Measurements from ENCODE around the gene WDR6. TPM values are rescaled to one million over a fixed set of nuclear protein-coding genes. Genes with fewer than 3 reads are reported as not detected.

Gene WDR6
- total and polyA plus RNA-seq, 9 of the 15 experiments (the other 6 are each of a cell fraction or from before 2014, with no cell fraction given): 8.9 to 90.6 (median 44.7) TPM

GRCh38 chr3:49021813-49022687, 14.9 kb downstream of the WDR6 start, which contains the start of gene NDUFAF3 (continued):
- no peak for TF ChIP-seq PCBP2 (IDR thresholded peaks at IDR 0.05; ENCODE audit: low read depth, low read length, poor library complexity, severe bottlenecking)
- TF ChIP-seq TFAM (CRISPR knock-in tag; conservative IDR thresholded peaks at IDR 0.05): no peak
- no peak for TF ChIP-seq ZSCAN29 (IDR thresholded peaks at IDR 0.05)
- peak; percentile 57 to 94 (median 86) for TF ChIP-seq YY1 (IDR thresholded peaks at IDR 0.05; ENCODE audit: borderline replicate concordance in 1 of 3, control insufficient read depth in 1 of 3, extremely low read depth in 1 of 3, insufficient read depth in 3 of 3, insufficient read length in 1 of 3, insufficient replicate concordance in 2 of 3, low read depth in 1 of 3, low read length in 2 of 3)
- TF ChIP-seq, protein P1, sequence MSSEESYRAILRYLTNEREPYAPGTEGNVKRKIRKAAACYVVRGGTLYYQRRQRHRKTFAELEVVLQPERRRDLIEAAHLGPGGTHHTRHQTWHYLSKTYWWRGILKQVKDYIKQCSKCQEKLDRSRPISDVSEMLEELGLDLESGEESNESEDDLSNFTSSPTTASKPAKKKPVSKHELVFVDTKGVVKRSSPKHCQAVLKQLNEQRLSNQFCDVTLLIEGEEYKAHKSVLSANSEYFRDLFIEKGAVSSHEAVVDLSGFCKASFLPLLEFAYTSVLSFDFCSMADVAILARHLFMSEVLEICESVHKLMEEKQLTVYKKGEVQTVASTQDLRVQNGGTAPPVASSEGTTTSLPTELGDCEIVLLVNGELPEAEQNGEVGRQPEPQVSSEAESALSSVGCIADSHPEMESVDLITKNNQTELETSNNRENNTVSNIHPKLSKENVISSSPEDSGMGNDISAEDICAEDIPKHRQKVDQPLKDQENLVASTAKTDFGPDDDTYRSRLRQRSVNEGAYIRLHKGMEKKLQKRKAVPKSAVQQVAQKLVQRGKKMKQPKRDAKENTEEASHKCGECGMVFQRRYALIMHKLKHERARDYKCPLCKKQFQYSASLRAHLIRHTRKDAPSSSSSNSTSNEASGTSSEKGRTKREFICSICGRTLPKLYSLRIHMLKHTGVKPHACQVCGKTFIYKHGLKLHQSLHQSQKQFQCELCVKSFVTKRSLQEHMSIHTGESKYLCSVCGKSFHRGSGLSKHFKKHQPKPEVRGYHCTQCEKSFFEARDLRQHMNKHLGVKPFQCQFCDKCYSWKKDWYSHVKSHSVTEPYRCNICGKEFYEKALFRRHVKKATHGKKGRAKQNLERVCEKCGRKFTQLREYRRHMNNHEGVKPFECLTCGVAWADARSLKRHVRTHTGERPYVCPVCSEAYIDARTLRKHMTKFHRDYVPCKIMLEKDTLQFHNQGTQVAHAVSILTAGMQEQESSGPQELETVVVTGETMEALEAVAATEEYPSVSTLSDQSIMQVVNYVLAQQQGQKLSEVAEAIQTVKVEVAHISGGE (CRISPR knock-in tag; IDR thresholded peaks at IDR 0.05): peak in 2 of 3 experiments; percentile 41 to 63; a peak in 2 of 6 replicates
- no peak for TF ChIP-seq MEIS2 (IDR thresholded peaks at IDR 0.05; ENCODE audit: partially characterized antibody)
- peak; percentile 77 for TF ChIP-seq HCFC1 (IDR thresholded peaks at IDR 0.05; ENCODE audit: low read depth, low read length)
- TF ChIP-seq ZNF75A (CRISPR knock-in tag; IDR thresholded peaks at IDR 0.05): no peak
- TF ChIP-seq SREBF1 (IDR thresholded peaks at IDR 0.05; ENCODE audit: borderline replicate concordance, low read depth, low read length): no peak
- no peak for TF ChIP-seq TCFL5 (CRISPR knock-in tag; conservative IDR thresholded peaks at IDR 0.05)
- no peak; the same call in 1 of the 2 replicates for TF ChIP-seq RBFOX2 (IDR thresholded peaks at IDR 0.05; ENCODE audit: low read depth, low read length)
- no peak for TF ChIP-seq XRCC3 (IDR thresholded peaks at IDR 0.05)
- TF ChIP-seq POLR3A (IDR thresholded peaks at IDR 0.05; ENCODE audit: borderline replicate concordance, extremely low read depth, insufficient read depth, insufficient read length): no peak
- TF ChIP-seq AFF1 (IDR thresholded peaks at IDR 0.05; ENCODE audit: low read depth in 1 of 2, partially characterized antibody in 2 of 2): no peak
- no peak for TF ChIP-seq ZNF764 (CRISPR knock-in tag; IDR thresholded peaks at IDR 0.05; ENCODE audit: low read depth)
- TF ChIP-seq RBM15 (IDR thresholded peaks at IDR 0.05; ENCODE audit: insufficient read depth, low read length): no peak
- TF ChIP-seq ZNF77 (CRISPR knock-in tag; IDR thresholded peaks at IDR 0.05): no peak
